Trophoblast cell (in vitro differentiated cells and primary cell): ENCODE data around the gene SGTB.

Source experiments
- DNase-seq, 2 donors: peaks; one replicate each; pipeline ENCODE4 v3.0.0-alpha.2; 2016
- H2AFZ ChIP-seq: 2 replicates; pipeline ENCODE4 v1.6.1; 2013; ENCODE audit warnings: low read length, moderate library complexity, mild to moderate bottlenecking; ENCODE audit not compliant: insufficient read depth, poor library complexity
- H2AK5ac ChIP-seq: 2 replicates; pipeline ENCODE4 v1.6.1; 2013; ENCODE audit warnings: mild to moderate bottlenecking, low read length
- H2BK120ac ChIP-seq: 2 replicates; pipeline ENCODE4 v1.6.1; 2013; ENCODE audit warnings: low read length, mild to moderate bottlenecking, moderate library complexity; ENCODE audit not compliant: insufficient read depth, poor library complexity
- H2BK12ac ChIP-seq: 2 replicates; pipeline ENCODE4 v1.6.1; 2013; ENCODE audit warnings: mild to moderate bottlenecking, low read length, moderate library complexity
- H2BK5ac ChIP-seq: 2 replicates; pipeline ENCODE4 v1.6.1; 2013; ENCODE audit warnings: low read length, low read depth, moderate library complexity, mild to moderate bottlenecking; ENCODE audit not compliant: poor library complexity
- H3K14ac ChIP-seq: 2 replicates; pipeline ENCODE4 v1.6.1; 2013; ENCODE audit warnings: mild to moderate bottlenecking, low read length
- H3K18ac ChIP-seq: 2 replicates; pipeline ENCODE4 v1.6.1; 2013; ENCODE audit warnings: mild to moderate bottlenecking, low read length
- H3K23ac ChIP-seq: 2 replicates; pipeline ENCODE4 v1.6.1; 2013; ENCODE audit warnings: low read length
- H3K27ac ChIP-seq: 2 replicates; pipeline ENCODE4 v1.5.1; 2013; ENCODE audit warnings: low read depth, mild to moderate bottlenecking, inconsistent platforms, low read length, moderate library complexity
- H3K27me3 ChIP-seq: 2 replicates; pipeline ENCODE4 v1.6.1; 2013; ENCODE audit warnings: inconsistent platforms, mild to moderate bottlenecking, low read length, moderate library complexity; ENCODE audit not compliant: insufficient read depth
- H3K36me3 ChIP-seq, 2 experiments: 1 replicate in 1 of 2; 2 replicates in 1 of 2; pipeline ENCODE4 v1.6.1; 2013; ENCODE audit warnings: low read length in 2 of 2, mild to moderate bottlenecking in 2 of 2, moderate library complexity in 1 of 2; ENCODE audit not compliant: insufficient read depth in 2 of 2, control insufficient read depth in 1 of 2
- H3K4ac ChIP-seq: 2 replicates; pipeline ENCODE4 v1.6.1; 2013; ENCODE audit warnings: low read depth, mild to moderate bottlenecking, low read length, moderate library complexity
- H3K4me1 ChIP-seq, 2 experiments: 1 replicate in 1 of 2; 2 replicates in 1 of 2; pipeline ENCODE4 v1.6.1; 2013; ENCODE audit warnings: low read length in 2 of 2, mild to moderate bottlenecking in 2 of 2, moderate library complexity in 1 of 2; ENCODE audit not compliant: insufficient read depth in 2 of 2, control insufficient read depth in 1 of 2
- H3K4me2 ChIP-seq: 2 replicates; pipeline ENCODE4 v1.6.1; 2013; ENCODE audit warnings: inconsistent platforms, mild to moderate bottlenecking, low read length, moderate library complexity
- H3K4me3 ChIP-seq: 2 replicates; pipeline ENCODE4 v1.5.1; 2013; ENCODE audit warnings: mild to moderate bottlenecking, low read depth, low read length, inconsistent platforms
- H3K79me1 ChIP-seq: one replicate; pipeline ENCODE4 v1.6.1; 2013; ENCODE audit warnings: low read length
- H3K79me2 ChIP-seq: 2 replicates; pipeline ENCODE4 v1.6.1; 2013; ENCODE audit warnings: low read length, mild to moderate bottlenecking; ENCODE audit not compliant: control insufficient read depth, insufficient read depth, poor library complexity
- H3K9ac ChIP-seq: 2 replicates; pipeline ENCODE4 v1.6.1; 2013; ENCODE audit warnings: mild to moderate bottlenecking, low read length
- H3K9me3 ChIP-seq: 2 replicates; pipeline ENCODE4 v1.6.1; 2013; ENCODE audit warnings: low read depth, mild to moderate bottlenecking, control low read depth, inconsistent platforms, low read length; ENCODE audit not compliant: insufficient read depth
- H4K12ac ChIP-seq: 2 replicates; pipeline ENCODE4 v1.6.1; 2013; ENCODE audit warnings: low read depth, mild to moderate bottlenecking, low read length, moderate library complexity
- H4K8ac ChIP-seq: 2 replicates; pipeline ENCODE4 v1.6.1; 2013; ENCODE audit warnings: low read depth, mild to moderate bottlenecking, low read length, moderate library complexity
- H4K91ac ChIP-seq: one replicate; pipeline ENCODE4 v1.6.1; 2013; ENCODE audit warnings: low read depth, mild to moderate bottlenecking, low read length, moderate library complexity
- WGBS: extraction: QIAGEN DNeasy Blood & Tissue Kit; methylation state at CpG from one replicate; pipeline ENCODE4 v1.1.7; 2013; ENCODE audit warnings: missing lambda C conversion rate; ENCODE audit not compliant: insufficient read length, insufficient coverage; ENCODE audit errors: extremely low coverage; 5-methylcytosine and 5-hydroxymethylcytosine counted together

Gene SGTB

DNA sequence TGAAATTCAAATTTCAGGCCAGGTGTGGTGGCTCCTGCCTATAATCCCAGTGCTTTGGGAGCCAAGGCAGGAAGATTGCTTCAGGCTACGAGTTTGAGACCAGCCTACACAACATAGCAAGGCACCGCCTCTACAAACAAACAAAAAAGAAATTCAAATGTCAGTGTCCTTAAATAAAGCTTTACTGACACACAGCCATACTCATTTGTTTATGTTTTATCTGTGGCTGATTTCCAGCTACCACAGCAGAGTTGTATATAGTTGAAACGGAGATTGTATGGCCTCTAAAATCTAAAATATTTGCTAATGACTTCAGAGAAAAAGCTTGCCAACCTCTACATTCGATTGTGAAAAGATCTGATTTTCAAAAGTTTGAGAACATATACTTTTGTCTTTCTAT, 81.7 kb downstream of the SGTB start:
- no peak overlapping the region for H4K12ac ChIP-seq
- H3K4me2 ChIP-seq: no peak overlapping the region
- H3K27ac ChIP-seq: no peak overlapping the region
- H3K79me1 ChIP-seq: no peaks in the 10 kb centered on the region
- H3K23ac ChIP-seq: no peak overlapping the region
- no peak overlapping the region for H2BK120ac ChIP-seq
- H2AK5ac ChIP-seq: no peak overlapping the region
- no peak overlapping the region for H3K9ac ChIP-seq
- H3K4ac ChIP-seq: no peak overlapping the region
- no peaks in the 10 kb centered on the region for H3K9me3 ChIP-seq
- peaks cover 8 to 9% of the 10 kb centered on the region in 2 experiments for H3K36me3 ChIP-seq
- no peaks in the 10 kb centered on the region for H3K79me2 ChIP-seq
- H3K4me3 ChIP-seq: no peak overlapping the region
- no peak overlapping the region for H2BK5ac ChIP-seq
- DNase-seq: no peak
- no peak overlapping the region for H2AFZ ChIP-seq
- H4K91ac ChIP-seq: no peak overlapping the region
- no peak overlapping the region for H3K14ac ChIP-seq
- no peak overlapping the region for H3K18ac ChIP-seq
- no peak overlapping the region for H2BK12ac ChIP-seq
- H3K4me1 ChIP-seq: no peaks in the 10 kb centered on the region
- no peaks in the 10 kb centered on the region for H3K27me3 ChIP-seq
- WGBS: no CpG with 5 or more reads among the region's 4 CpGs
- H4K8ac ChIP-seq: no peak overlapping the region

GRCh38 chr5:65630981-65631380, 90.9 kb downstream of the SGTB start:
- Histone ChIP-seq H3K36me3 (peaks cover 0 to 2% of the 10 kb centered on the region in 2 experiments), H3K14ac (no peak overlapping the region), H3K9me3 (no peaks in the 10 kb centered on the region), H2BK12ac (no peak overlapping the region), H2BK120ac (no peak overlapping the region), H2BK5ac (no peak overlapping the region), H2AK5ac (no peak overlapping the region), H3K27ac (no peak overlapping the region), H4K8ac (no peak overlapping the region), H3K23ac (no peak overlapping the region), H3K4me2 (no peak overlapping the region), H3K4me3 (no peak overlapping the region), H3K27me3 (no peaks in the 10 kb centered on the region), H3K4me1 (no peaks in the 10 kb centered on the region), H3K4ac (no peak overlapping the region), H3K18ac (no peak overlapping the region), H4K91ac (no peak overlapping the region), H3K9ac (no peak overlapping the region), H4K12ac (no peak overlapping the region), H3K79me2 (no peaks in the 10 kb centered on the region), H3K79me1 (no peaks in the 10 kb centered on the region), H2AFZ (no peak overlapping the region)
- no peak for DNase-seq

DNA sequence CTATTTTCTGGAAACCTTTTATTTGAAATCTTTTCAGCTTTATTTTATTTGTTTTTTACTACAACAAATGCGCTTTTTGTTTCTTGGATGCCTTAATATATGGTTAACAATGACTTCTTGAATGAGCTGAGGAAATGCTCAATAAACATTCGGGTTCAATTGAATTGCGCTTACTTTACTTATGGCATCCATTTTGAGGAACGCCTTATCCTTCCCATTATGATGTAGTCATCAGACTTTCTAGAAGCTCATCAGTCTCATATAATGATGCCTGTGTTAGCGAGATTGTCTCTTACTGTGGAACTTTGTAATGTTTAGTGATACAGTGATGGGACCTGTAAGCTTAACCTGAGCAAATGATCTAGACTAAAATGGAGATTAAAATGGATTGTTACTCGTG, 96.2 kb downstream of the SGTB start:
- Histone ChIP-seq H3K9me3 (no peaks in the 10 kb centered on the region), H2BK120ac (no peak overlapping the region), H3K18ac (no peak overlapping the region), H3K9ac (no peak overlapping the region), H3K79me1 (peaks cover 4% of the 10 kb centered on the region), H3K14ac (no peak overlapping the region), H4K12ac (no peak overlapping the region), H3K4me2 (peak overlapping the region; percentile 46), H3K27ac (no peak overlapping the region), H2BK5ac (no peak overlapping the region), H3K79me2 (peaks cover 5% of the 10 kb centered on the region), H3K4me3 (no peak overlapping the region), H3K4me1 (peaks cover 0 to 3% of the 10 kb centered on the region in 2 experiments), H2BK12ac (no peak overlapping the region), H2AFZ (no peak overlapping the region), H4K91ac (no peak overlapping the region), H4K8ac (no peak overlapping the region), H3K27me3 (no peaks in the 10 kb centered on the region), H3K23ac (no peak overlapping the region), H3K36me3 (peaks cover 0 to 2% of the 10 kb centered on the region in 2 experiments), H3K4ac (no peak overlapping the region), H2AK5ac (no peak overlapping the region)
- WGBS: no CpG with 5 or more reads among the region's 6 CpGs
- peak in 1 of 2 donors; percentile 1 for DNase-seq

GRCh38 chr5:65624571-65625555, 97.0 kb downstream of the SGTB start, which contains the start of the genes SHLD3 and TRAPPC13:
TSS of gene SHLD3 (plus strand) at chr5:65625027. CDS start at chr5:65629588, 4,561 bp downstream.
TSS of gene TRAPPC13 (plus strand) at chr5:65625027. CDS start at chr5:65625061, 34 bp downstream.
- Histone ChIP-seq H3K4ac (peak within 1 kb of the TSS; percentile 80), H3K27ac (peak within 1 kb of the TSS; percentile 68), H3K14ac (peak within 1 kb of the TSS; percentile 69), H3K79me1 (peaks cover 4% of the 10 kb centered on the region), H2BK12ac (no peak within 1 kb of the TSS), H3K9me3 (no peaks in the 10 kb centered on the region), H3K27me3 (no peaks in the 10 kb centered on the region), H2AFZ (peak within 1 kb of the TSS; percentile 85), H4K91ac (peak within 1 kb of the TSS; percentile 13), H4K12ac (peak within 1 kb of the TSS; percentile 61), H4K8ac (peak within 1 kb of the TSS; percentile 96), H3K9ac (peak within 1 kb of the TSS; percentile 97), H3K18ac (peak within 1 kb of the TSS; percentile 70), H2BK5ac (peak within 1 kb of the TSS; percentile 60), H2AK5ac (no peak within 1 kb of the TSS), H3K23ac (no peak within 1 kb of the TSS), H3K79me2 (peaks cover 5% of the 10 kb centered on the region), H3K4me2 (peak within 1 kb of the TSS; percentile 83), H3K4me3 (peak within 1 kb of the TSS; percentile 97), H2BK120ac (no peak within 1 kb of the TSS), H3K4me1 (peaks cover 0 to 3% of the 10 kb centered on the region in 2 experiments), H3K36me3 (peaks cover 0 to 2% of the 10 kb centered on the region in 2 experiments)
- DNase-seq: peak; percentile 69 to 84
- no CpG with 5 or more reads among the region's 36 CpGs for WGBS
